HEK293T (cell line): ENCODE results near the gene NDC1.

ENCODE experiments used
- ELF4 ChIP-seq: fragments of 450-650 bp; IDR thresholded peaks from 2 replicates; pipeline ENCODE4 v1.6.1; 2017; ENCODE audit warnings: antibody characterized with exemption
- FOXA1 ChIP-seq: fragments of 450-650 bp; IDR thresholded peaks from 2 replicates; pipeline ENCODE4 v1.6.1; 2016; ENCODE audit warnings: mild to moderate bottlenecking
- HDGF ChIP-seq: fragments of 450-650 bp; IDR thresholded peaks from 2 replicates; pipeline ENCODE4 v1.6.1; 2017; ENCODE audit warnings: antibody characterized with exemption, borderline replicate concordance
- SP1 ChIP-seq: fragments of 450-650 bp; IDR thresholded peaks from 2 replicates; pipeline ENCODE4 v1.6.1; 2017

DNA sequence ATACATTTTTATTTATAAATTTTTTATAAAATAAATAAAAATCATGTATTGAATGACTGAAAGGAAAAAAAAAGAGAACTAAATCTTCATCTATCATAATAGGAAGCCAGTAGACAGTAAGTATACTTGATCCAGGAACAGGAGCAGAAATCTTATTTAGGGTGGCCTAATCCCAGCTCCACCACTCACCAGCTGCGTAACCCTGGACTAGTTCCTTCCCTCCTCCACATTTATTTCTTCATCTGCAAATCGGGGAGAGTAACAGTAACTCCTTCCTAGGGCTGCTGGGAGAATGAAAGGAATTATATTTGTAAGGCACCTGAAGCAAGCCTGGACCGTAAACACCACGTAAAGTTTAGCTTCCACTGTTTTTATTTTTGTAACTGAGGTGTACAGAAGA is 117.0 kb downstream of the NDC1 start:
- TF ChIP-seq ELF4 (no peak), HDGF (no peak), FOXA1 (no peak), SP1 (no peak)
